ENCODE measurements around the gene FAM120B. TPM values are rescaled to one million over a fixed set of nuclear protein-coding genes. Genes with fewer than 3 reads are reported as not detected.

The FAM120B gene
- total and polyA plus RNA-seq, 8 donors = 5.6 to 18.7 (median 11.7) TPM

DNA sequence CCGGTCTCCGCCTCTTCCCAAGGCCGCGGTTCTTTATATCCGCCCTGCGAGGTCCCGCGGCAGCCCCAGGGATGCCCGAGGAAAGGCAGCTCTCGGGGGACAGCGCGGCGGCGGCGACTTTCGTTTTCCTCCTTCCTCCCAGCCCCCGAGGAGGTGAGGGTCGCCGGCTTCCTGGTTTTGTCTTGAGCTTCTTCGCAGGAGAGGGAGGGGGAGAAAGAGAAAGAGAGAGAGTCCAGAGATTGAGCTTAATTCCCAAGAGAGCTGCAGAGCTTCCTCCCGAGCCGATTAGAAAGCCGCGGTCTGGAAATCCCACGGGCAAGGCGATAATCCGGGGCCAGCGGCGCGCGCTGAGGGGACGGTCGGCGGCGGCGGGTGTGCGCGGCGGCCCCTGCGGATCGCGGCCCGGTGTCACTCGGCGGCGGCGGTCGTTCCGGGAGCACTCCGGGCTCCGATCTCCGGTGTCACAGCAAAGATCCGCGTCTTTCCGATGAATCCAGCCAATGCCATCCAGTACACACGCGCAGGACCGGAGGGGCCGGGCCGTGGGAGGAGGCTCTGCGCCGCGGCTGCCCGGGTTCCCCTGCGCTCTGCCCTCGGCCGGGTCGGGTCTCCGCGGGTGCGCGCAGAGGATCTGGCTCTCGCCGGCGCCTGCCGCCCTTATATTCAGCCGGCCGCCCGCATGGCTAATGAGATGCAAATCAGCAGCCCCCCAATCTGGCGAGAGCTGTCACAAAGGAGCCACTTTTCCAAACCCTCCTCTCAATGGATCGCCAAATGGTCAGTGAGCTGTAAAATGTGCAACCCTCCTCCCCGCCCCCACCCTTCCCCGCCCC, 16.0 kb upstream of the FAM120B start, which contains the start of gene DLL1:
Gene DLL1, minus strand, starts transcription at position 783 of the 833 bp plus-strand sequence. CDS start 939 bp downstream, outside the sequence.
- Histone ChIP-seq H3K4me3 (peak within 1 kb of the TSS; percentile 44 to 80 (median 76)), H3K27me3 (no peaks in the 10 kb centered on the region), H3K4me1 (peaks cover 9 to 29% (median 17%) of the 10 kb centered on the region in 3 donors), H3K27ac (peak within 1 kb of the TSS; percentile 18 to 56 (median 34)), H3K36me3 (peaks cover 0 to 1% (median 0%) of the 10 kb centered on the region in 3 donors), H3K9me3 (no peaks in the 10 kb centered on the region)
- DNase-seq (peak in 5 of 6 donors; percentile 57 to 87 (median 69)), ATAC-seq (peak; percentile 42 to 65 (median 52)), FAIRE-seq (no peak)
- TF ChIP-seq, protein P1, sequence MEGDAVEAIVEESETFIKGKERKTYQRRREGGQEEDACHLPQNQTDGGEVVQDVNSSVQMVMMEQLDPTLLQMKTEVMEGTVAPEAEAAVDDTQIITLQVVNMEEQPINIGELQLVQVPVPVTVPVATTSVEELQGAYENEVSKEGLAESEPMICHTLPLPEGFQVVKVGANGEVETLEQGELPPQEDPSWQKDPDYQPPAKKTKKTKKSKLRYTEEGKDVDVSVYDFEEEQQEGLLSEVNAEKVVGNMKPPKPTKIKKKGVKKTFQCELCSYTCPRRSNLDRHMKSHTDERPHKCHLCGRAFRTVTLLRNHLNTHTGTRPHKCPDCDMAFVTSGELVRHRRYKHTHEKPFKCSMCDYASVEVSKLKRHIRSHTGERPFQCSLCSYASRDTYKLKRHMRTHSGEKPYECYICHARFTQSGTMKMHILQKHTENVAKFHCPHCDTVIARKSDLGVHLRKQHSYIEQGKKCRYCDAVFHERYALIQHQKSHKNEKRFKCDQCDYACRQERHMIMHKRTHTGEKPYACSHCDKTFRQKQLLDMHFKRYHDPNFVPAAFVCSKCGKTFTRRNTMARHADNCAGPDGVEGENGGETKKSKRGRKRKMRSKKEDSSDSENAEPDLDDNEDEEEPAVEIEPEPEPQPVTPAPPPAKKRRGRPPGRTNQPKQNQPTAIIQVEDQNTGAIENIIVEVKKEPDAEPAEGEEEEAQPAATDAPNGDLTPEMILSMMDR (IDR thresholded peaks at IDR 0.05) = no peak
- WGBS, 2 donors = 0 to 1% methylated on average over 65 to 82 of the region's 83 CpGs
- intact Hi-C loops (cut with DNase I) = loop anchor here in 1 of 3 donors (10.0 kb wide), 2 partner anchors 326 to 456 kb away; no protein-coding TSS in a partner anchor

GRCh38 chr6:170291271-170292110, 15.1 kb upstream of the FAM120B start:
- intact Hi-C loops (cut with DNase I) = loop anchor here in 1 of 3 donors (10.0 kb wide), 2 partner anchors 327 to 457 kb away; no protein-coding TSS in a partner anchor
- H3K36me3 ChIP-seq = no peaks in the 10 kb centered on the region
- 8 to 9% methylated on average over 82 to 87 of the region's 87 CpGs for WGBS, 2 donors
- DNase-seq = peak in 3 of 6 donors; percentile 45 to 70 (median 62)
- TF ChIP-seq, protein P1 (IDR thresholded peaks at IDR 0.05) = no peak
- peak overlapping the region; percentile 23 to 80 (median 52) for H3K4me3 ChIP-seq
- H3K27ac ChIP-seq = peak overlapping the region in 2 of 4 donors; percentile 17 to 30
- peaks cover 13 to 34% (median 22%) of the 10 kb centered on the region in 3 donors for H3K4me1 ChIP-seq
- peak; percentile 14 to 53 (median 32) for ATAC-seq
- FAIRE-seq = no peak
- no peaks in the 10 kb centered on the region for H3K9me3 ChIP-seq
- H3K27me3 ChIP-seq = no peaks in the 10 kb centered on the region

- H3K4me3 ChIP-seq = peak overlapping the region in 3 of 4 donors; percentile 26 to 80 (median 77)
- TF ChIP-seq, protein P1 (IDR thresholded peaks at IDR 0.05) = no peak
- peaks cover 19 to 38% (median 28%) of the 10 kb centered on the region in 3 donors for H3K4me1 ChIP-seq
- intact Hi-C loops (cut with DNase I) = loop anchor here in 1 of 3 donors (10.0 kb wide), 2 partner anchors 327 to 457 kb away; no protein-coding TSS in a partner anchor
- no peaks in the 10 kb centered on the region for H3K9me3 ChIP-seq
- peak overlapping the region in 1 of 4 donors; percentile 30 for H3K27ac ChIP-seq
- 27 to 30% methylated on average over 11 of the region's 11 CpGs for WGBS, 2 donors
- ATAC-seq (no peak), FAIRE-seq (no peak), DNase-seq (no peak)
- no peaks in the 10 kb centered on the region for H3K27me3 ChIP-seq
- no peaks in the 10 kb centered on the region for H3K36me3 ChIP-seq
These were observed 14.5 kb upstream of the FAM120B start for GRCh38 chr6:170292111-170292406.

DNA sequence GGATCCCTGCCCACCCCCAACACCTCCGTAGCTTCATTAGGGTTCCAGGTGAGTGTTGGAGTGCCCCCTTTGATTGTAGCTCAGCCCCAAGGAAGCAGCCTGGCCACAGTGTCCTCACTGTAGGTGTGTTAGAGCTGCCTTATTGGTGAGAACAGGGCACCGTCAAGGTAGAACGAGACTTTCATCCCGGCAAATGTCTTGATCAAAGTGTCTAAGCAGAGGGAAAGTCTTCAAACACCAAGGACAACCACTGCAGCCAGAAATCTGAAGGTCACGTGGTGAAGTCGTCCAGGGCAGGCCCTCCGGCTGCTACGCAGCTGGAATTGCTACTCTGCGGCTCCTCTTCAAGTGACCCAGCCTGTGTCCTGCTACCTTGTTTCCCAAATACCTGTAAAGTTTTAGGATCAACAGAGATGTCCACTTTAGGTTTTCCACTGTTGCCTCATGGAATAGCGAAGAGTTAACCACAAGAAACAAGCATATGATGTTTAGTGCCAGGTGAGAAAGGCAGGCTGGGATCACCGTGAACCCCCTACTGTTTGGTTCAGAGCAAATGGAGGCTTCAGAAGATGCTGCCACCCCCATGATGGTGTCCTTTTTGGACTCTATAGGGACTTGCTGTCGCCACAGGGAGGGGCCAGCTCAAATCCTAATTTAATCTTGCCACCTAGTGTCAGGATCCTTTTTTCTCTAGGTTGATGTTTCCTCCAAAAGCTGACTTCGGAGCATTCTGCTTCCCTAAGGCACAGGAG, 14.0 kb upstream of the FAM120B start:
- 15 to 22% methylated on average over 13 of the region's 13 CpGs for WGBS, 2 donors
- intact Hi-C loops (cut with DNase I) = loop anchor here in 1 of 3 donors (10.0 kb wide), 2 partner anchors 328 to 458 kb away; no protein-coding TSS in a partner anchor
- Histone ChIP-seq H3K36me3 (no peaks in the 10 kb centered on the region), H3K4me1 (peaks cover 24 to 37% (median 31%) of the 10 kb centered on the region in 3 donors), H3K27ac (no peak overlapping the region), H3K27me3 (no peaks in the 10 kb centered on the region), H3K4me3 (peak overlapping the region in 2 of 4 donors; percentile 77 to 80), H3K9me3 (no peaks in the 10 kb centered on the region)
- FAIRE-seq = no peak
- TF ChIP-seq, protein P1 (IDR thresholded peaks at IDR 0.05) = no peak
- peak in 1 of 4 donors; percentile 7 for ATAC-seq
- no peak for DNase-seq
